Mesothelial cell of epicardium (in vitro differentiated cells): ENCODE data around the gene ERRFI1. TPM values are rescaled to one million over a fixed set of nuclear protein-coding genes. Genes with fewer than 3 reads are reported as not detected.

Experiments
- DNase-seq, 2 experiments: peaks; one replicate each; pipeline ENCODE4 v3.0.0; 2021; ENCODE audit warnings: low spot score in 2 of 2; ENCODE audit not compliant: unreplicated experiment in 2 of 2
- H3K27ac Mint-ChIP-seq: 2 replicates; pipeline ENCODE4 v1.8.0; 2021; ENCODE audit warnings: mixed read lengths
- H3K27me3 Mint-ChIP-seq: 2 replicates; pipeline ENCODE4 v1.8.0; 2021; ENCODE audit warnings: low read depth, mixed read lengths
- H3K36me3 Mint-ChIP-seq: 2 replicates; pipeline ENCODE4 v1.8.0; 2021; ENCODE audit warnings: mixed read lengths
- H3K4me1 Mint-ChIP-seq: 2 replicates; pipeline ENCODE4 v1.8.0; 2021; ENCODE audit warnings: mixed read lengths
- H3K4me3 Mint-ChIP-seq: 2 replicates; pipeline ENCODE4 v1.8.0; 2021; ENCODE audit warnings: mild to moderate bottlenecking, moderate library complexity, mixed read lengths
- H3K9me3 Mint-ChIP-seq: 2 replicates; pipeline ENCODE4 v1.8.0; 2021; ENCODE audit warnings: mixed read lengths
- total RNA-seq: library from RNA; stranded (reverse); gene quantifications from 3 replicates; pipeline ENCODE4 v1.2.1, GENCODE V29; 2021
- TF ChIP-seq, protein P1 (sequence below): fragments of 200-600 bp; sonication (generic); IDR thresholded peaks from one replicate; pipeline ENCODE4 v1.5.0; 2021; ENCODE audit warnings: antibody characterized with exemption; ENCODE audit not compliant: unreplicated experiment

The ERRFI1 gene
- total RNA-seq, 1 donor from 2014 or later: 134 TPM

DNA sequence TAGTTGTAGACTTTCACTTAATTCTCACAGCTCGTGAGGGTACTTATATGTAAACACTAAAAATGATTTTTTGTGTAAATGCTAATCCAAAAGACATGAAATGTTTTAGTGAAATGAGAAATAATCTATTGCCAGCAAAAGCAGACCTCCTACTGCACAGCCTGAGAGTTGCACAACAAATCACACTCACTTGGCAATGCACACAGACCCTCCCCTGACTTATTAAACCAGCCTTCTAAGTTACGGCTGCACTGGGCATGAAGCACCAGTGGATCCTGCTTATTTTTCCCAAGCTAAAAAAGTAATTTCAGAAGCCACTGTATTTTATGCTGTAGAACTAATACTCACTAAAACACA lies 10.3 kb downstream of the ERRFI1 start:
- no peaks in the 10 kb centered on the region for H3K27me3 Mint-ChIP-seq
- H3K4me3 Mint-ChIP-seq: peak overlapping the region; percentile 16
- H3K27ac Mint-ChIP-seq: peak overlapping the region; percentile 94
- H3K36me3 Mint-ChIP-seq: peaks cover 16% of the 10 kb centered on the region
- H3K4me1 Mint-ChIP-seq: peaks cover 64% of the 10 kb centered on the region
- DNase-seq: no peak
- H3K9me3 Mint-ChIP-seq: no peaks in the 10 kb centered on the region
- TF ChIP-seq, protein P1, sequence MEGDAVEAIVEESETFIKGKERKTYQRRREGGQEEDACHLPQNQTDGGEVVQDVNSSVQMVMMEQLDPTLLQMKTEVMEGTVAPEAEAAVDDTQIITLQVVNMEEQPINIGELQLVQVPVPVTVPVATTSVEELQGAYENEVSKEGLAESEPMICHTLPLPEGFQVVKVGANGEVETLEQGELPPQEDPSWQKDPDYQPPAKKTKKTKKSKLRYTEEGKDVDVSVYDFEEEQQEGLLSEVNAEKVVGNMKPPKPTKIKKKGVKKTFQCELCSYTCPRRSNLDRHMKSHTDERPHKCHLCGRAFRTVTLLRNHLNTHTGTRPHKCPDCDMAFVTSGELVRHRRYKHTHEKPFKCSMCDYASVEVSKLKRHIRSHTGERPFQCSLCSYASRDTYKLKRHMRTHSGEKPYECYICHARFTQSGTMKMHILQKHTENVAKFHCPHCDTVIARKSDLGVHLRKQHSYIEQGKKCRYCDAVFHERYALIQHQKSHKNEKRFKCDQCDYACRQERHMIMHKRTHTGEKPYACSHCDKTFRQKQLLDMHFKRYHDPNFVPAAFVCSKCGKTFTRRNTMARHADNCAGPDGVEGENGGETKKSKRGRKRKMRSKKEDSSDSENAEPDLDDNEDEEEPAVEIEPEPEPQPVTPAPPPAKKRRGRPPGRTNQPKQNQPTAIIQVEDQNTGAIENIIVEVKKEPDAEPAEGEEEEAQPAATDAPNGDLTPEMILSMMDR: no peak

DNA sequence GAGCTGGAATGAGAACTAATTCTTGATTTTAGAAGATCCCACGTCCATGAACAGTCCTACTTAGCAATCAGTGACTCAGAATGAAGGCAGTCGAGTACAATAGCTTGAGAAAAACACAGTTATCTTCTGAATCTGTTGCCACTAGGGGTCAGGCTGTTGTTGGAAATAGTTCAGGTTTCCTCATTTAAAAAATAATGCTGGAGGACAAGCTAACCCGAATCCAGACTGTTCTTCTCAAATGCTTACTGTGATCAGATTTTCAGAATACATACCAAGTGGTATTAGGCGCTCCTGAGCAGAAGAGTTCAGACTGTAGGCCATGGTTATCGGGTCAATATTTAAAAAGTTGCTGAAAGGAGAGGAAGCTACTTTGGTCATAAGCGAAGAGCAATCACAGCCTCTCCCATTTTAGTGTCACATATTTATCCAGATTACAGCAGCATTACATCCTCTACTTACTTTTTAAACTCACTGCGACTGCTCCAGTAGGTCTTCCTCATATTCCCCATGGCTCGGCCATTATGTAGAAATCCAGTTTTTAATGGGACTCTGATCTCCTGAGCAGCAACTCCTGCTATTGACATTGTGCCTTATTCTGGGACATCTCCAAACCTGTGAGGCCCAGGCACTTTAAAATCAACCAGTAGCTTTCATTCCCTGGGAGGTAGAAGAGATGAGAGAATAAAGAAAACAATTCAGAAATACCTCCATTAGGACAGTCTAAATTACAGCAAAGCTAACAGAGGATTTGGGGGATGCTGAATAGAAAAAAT lies 10.9 kb downstream of the ERRFI1 start:
- no peaks in the 10 kb centered on the region for H3K9me3 Mint-ChIP-seq
- no peak for DNase-seq
- H3K4me1 Mint-ChIP-seq: peaks cover 60% of the 10 kb centered on the region
- TF ChIP-seq, protein P1: peak; percentile 72
- peak overlapping the region; percentile 94 for H3K27ac Mint-ChIP-seq
- H3K36me3 Mint-ChIP-seq: peaks cover 18% of the 10 kb centered on the region
- H3K27me3 Mint-ChIP-seq: no peaks in the 10 kb centered on the region
- peak overlapping the region; percentile 22 for H3K4me3 Mint-ChIP-seq

DNA sequence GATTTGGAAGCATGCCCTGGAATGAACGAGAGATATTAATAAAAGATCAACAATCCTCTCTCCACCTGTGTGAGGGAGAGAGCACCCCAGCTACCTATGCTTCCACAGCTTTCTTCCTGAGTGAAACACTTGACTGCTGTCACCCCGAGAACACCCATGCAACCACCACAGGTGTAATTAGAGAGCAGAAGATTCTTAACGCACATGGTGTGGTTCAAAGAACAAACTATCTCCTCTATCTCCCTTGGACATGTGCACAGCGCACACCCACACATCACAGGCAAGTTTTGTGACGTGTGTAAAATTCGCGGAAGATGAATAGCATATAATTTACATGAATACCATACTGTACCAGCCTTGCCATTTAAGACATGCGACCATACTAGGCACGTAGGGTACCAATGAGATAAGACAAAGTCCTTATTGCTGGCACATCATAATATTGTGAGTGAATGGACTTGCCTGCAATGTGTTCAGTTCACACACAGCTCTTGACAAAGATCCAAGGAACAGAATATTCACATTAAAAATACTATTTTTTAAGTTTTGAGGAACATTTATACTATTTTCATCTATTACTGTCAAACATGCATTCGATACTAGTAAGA lies 11.6 kb downstream of the ERRFI1 start:
- Mint-ChIP-seq H3K4me1 (peaks cover 53% of the 10 kb centered on the region), H3K4me3 (no peak overlapping the region), H3K27ac (peak overlapping the region; percentile 94), H3K27me3 (no peaks in the 10 kb centered on the region), H3K36me3 (peaks cover 22% of the 10 kb centered on the region), H3K9me3 (no peaks in the 10 kb centered on the region)
- TF ChIP-seq, protein P1: no peak
- DNase-seq: no peak

DNA sequence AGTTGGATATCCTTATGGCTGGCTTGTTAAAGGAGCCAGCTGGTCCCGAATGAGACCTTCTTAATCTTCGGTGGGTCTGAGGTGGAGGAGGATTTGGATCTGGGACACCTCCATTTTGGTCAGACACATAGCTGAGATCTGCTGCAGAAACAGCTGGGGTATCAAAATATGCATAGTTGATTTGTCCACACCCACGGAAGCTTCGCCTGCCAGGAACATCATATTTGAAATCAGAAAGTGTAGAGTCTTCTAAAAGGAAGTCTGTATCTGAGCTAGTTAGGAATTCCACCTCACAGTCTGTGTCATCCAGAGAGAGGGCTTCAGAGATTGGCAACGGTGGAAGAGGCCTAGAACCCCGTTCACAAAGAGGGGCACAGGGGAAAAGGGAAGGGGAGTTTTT lies 12.3 kb downstream of the ERRFI1 start:
- H3K4me3 Mint-ChIP-seq: no peak overlapping the region
- H3K27me3 Mint-ChIP-seq: no peaks in the 10 kb centered on the region
- peaks cover 22% of the 10 kb centered on the region for H3K36me3 Mint-ChIP-seq
- H3K4me1 Mint-ChIP-seq: peaks cover 46% of the 10 kb centered on the region
- DNase-seq: no peak
- no peaks in the 10 kb centered on the region for H3K9me3 Mint-ChIP-seq
- H3K27ac Mint-ChIP-seq: peak overlapping the region; percentile 62
- TF ChIP-seq, protein P1: no peak

GRCh38 chr1:8013399-8013798 lies 12.7 kb downstream of the ERRFI1 start:
- peaks cover 42% of the 10 kb centered on the region for H3K4me1 Mint-ChIP-seq
- peaks cover 22% of the 10 kb centered on the region for H3K36me3 Mint-ChIP-seq
- H3K27me3 Mint-ChIP-seq: no peaks in the 10 kb centered on the region
- no peak overlapping the region for H3K4me3 Mint-ChIP-seq
- H3K9me3 Mint-ChIP-seq: no peaks in the 10 kb centered on the region
- no peak for DNase-seq
- peak overlapping the region; percentile 62 for H3K27ac Mint-ChIP-seq
- TF ChIP-seq, protein P1: no peak
